Spleen (tissue), 11 donors: ENCODE measurements around the gene TMEM131. TPM values are rescaled to one million over a fixed set of nuclear protein-coding genes. Genes with fewer than 3 reads are reported as not detected.
"Not testable (repeated sequence)": the region's sequence is repeated elsewhere in the genome, so short reads cannot be mapped to it uniquely, and the experiment has no call there.

Experiments used
- DNase-seq: peaks from one replicate; pipeline ENCODE4 v3.0.0-alpha.2; 2020
- H3K27ac ChIP-seq, 8 donors: fragments of 200-600 bp; sonication (generic) in 7 of 8; 1 replicate in 4 of 8; 2 replicates in 4 of 8; pipeline versions ENCODE4 v1.5.0 to v1.8.0; 2016 to 2021; ENCODE audit warnings: inconsistent platforms in 4 of 8, mild to moderate bottlenecking in 4 of 8, moderate library complexity in 1 of 8
- H3K27me3 ChIP-seq, 7 donors: fragments of 200-600 bp; sonication (generic) in 6 of 7; replicated peaks in 1 of 7; 1 replicate in 4 of 7; 2 replicates in 3 of 7; pipeline versions ENCODE4 v1.5.0 to v1.8.0; 2016 to 2021; ENCODE audit warnings: inconsistent platforms in 3 of 7, mild to moderate bottlenecking in 1 of 7
- H3K36me3 ChIP-seq, 6 donors: fragments of 200-600 bp; sonication (generic) in 5 of 6; 1 replicate in 4 of 6; 2 replicates in 2 of 6; pipeline versions ENCODE4 v1.5.0 to v1.8.0; 2016 to 2021; ENCODE audit warnings: inconsistent platforms in 2 of 6
- H3K4me1 ChIP-seq, 6 donors: fragments of 200-600 bp; sonication (generic) in 5 of 6; 1 replicate in 3 of 6; 2 replicates in 3 of 6; pipeline versions ENCODE4 v1.5.0 to v1.8.0; 2016 to 2021; ENCODE audit warnings: inconsistent platforms in 3 of 6
- H3K4me3 ChIP-seq, 8 donors: fragments of 200-600 bp; sonication (generic) in 7 of 8; 1 replicate in 4 of 8; 2 replicates in 4 of 8; pipeline versions ENCODE4 v1.5.0 to v1.8.0; 2016 to 2021; ENCODE audit warnings: inconsistent platforms in 4 of 8, mild to moderate bottlenecking in 4 of 8, moderate library complexity in 2 of 8
- H3K9me3 ChIP-seq, 8 donors: fragments of 200-600 bp; sonication (generic) in 7 of 8; 1 replicate in 4 of 8; 2 replicates in 4 of 8; pipeline versions ENCODE4 v1.5.0 to v1.8.0; 2016 to 2021; ENCODE audit warnings: inconsistent platforms in 4 of 8
- POLR2A ChIP-seq, 3 donors: fragments of 450-650 bp; IDR thresholded peaks; one replicate each; pipeline ENCODE4 v1.5.1; 2017; ENCODE audit warnings: antibody characterized with exemption in 3 of 3, mild to moderate bottlenecking in 1 of 3
- POLR2AphosphoS5 ChIP-seq, 3 donors: sonication (generic); formaldehyde crosslinking; IDR thresholded peaks; one replicate each; pipeline ENCODE4 v1.5.1; 2017; ENCODE audit warnings: antibody characterized with exemption in 3 of 3
- WGBS, 5 donors: extraction: QIAGEN DNeasy Blood & Tissue Kit in 3 of 5; methylation state at CpG; one replicate each; pipeline versions ENCODE4 v1.1.5 to v1.1.7; 2013 to 2018; 5-methylcytosine and 5-hydroxymethylcytosine counted together
- intact Hi-C: fragments of 100-400 bp; cut with DNase I; formaldehyde crosslinking; loops from one replicate; pipeline ENCODE4 v1.15.0; 2023; ENCODE audit warnings: low total_unique reads
- polyA plus RNA-seq, 3 donors: library from polyadenylated mRNA; stranded (reverse); fragments of 200-250 nt; gene quantifications; one replicate each; pipeline ENCODE4 v1.2.1, GENCODE V29; 2013
- total RNA-seq, 7 donors: library from RNA; depleted of rRNA in 3 of 7; stranded (reverse); fragments of >200 nt in 3 of 7; fragmentation: NEBNext Ultra II Directional in 4 of 7; extraction: Animal tissue kit (Norgen Biotek cat#: 25700) in 4 of 7; gene quantifications; one replicate each; pipeline versions ENCODE4 v1.1.0 to v1.2.1, GENCODE V29; 2016 to 2021
- TF ChIP-seq, protein P1 (sequence below), 11 experiments: fragments of 200-600 bp in 7 of 11; fragments of 450-650 bp in 4 of 11; sonication (generic) in 4 of 11; IDR thresholded peaks in 8 of 11; conservative IDR thresholded peaks in 3 of 11; 1 replicate in 7 of 11; 2 replicates in 4 of 11; pipeline versions ENCODE4 v1.4.0 to v1.8.0; 2016 to 2021; ENCODE audit warnings: antibody characterized with exemption in 11 of 11, inconsistent platforms in 4 of 11, mild to moderate bottlenecking in 1 of 11
- donor health status: healthy with polysubstance abuse.
- donor health status: DM: no; HTN: no; CAD: no; lungs with moderate emphysema.
- donor health status: DM: no; HTN: no; CAD: no.
- donor health status: Bipolar disorder and iron deficiency.
- donor health status: healthy.
- donor health status: DM: no; HTN: no; CAD: no.
- donor health status: DM: yes; HTN: yes; CAD: no.

Gene TMEM131
- total and polyA plus RNA-seq, 10 donors: 9.2 to 74.0 (median 61.6) TPM

DNA sequence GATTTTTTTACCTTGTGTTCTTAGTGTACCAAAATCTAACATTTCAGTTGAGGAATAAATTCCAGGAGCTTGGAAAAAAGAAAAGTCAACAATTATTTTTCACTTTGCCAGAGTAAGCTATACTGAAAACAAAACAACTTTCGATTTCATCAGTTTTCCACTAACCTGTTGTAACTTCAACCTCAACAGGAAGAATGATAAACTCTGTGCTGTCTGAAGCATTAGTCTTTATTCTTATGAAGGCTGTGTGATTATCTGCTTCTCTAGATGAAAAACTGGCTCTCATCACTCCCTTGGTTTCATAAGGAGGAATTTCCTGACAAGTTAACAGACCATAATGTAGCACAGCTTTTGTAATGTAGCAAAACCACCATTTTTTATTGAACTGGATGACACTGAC, 161.1 kb downstream of the TMEM131 start:
- intact Hi-C loops: no loop called here
- peaks cover 0 to 85% (median 13%) of the 10 kb centered on the region in 6 donors for H3K36me3 ChIP-seq
- WGBS, 5 donors: 29 to 67% (median 57%) methylated on average over 1 of the region's 1 CpG
- no peaks in the 10 kb centered on the region for H3K27me3 ChIP-seq
- H3K4me3 ChIP-seq: no peak overlapping the region
- peaks cover 0 to 18% (median 0%) of the 10 kb centered on the region in 6 donors for H3K4me1 ChIP-seq
- no peak for DNase-seq
- no peaks in the 10 kb centered on the region for H3K9me3 ChIP-seq
- TF ChIP-seq POLR2A (IDR thresholded peaks at IDR 0.05): no peak
- no peak for TF ChIP-seq POLR2AphosphoS5 (IDR thresholded peaks at IDR 0.05)
- H3K27ac ChIP-seq: peak overlapping the region in 5 of 8 donors; percentile 31 to 67 (median 43)

DNA sequence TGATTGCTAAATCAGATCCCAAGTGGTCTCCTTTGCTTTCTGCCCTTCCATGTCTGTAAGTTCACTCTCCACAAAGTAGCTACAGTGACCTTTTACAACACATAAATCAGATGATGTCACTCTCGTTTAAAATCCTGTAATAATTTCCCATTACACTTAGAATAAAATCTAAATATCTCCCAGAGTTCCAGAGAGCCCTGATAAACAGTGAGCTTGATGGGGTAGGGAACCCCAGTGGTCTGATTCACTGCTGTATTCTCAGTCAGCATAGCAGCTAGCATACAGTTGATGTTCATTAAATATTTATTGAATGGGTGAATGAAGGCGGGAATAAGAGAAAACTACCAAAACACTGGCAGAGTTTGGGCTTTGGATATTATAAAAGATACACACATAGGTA, 164.6 kb downstream of the TMEM131 start:
- 75 to 91% (median 82%) methylated on average over 2 of the region's 2 CpGs for WGBS, 5 donors
- H3K27ac ChIP-seq: no peak overlapping the region
- intact Hi-C loops: no loop called here
- no peak for DNase-seq
- H3K9me3 ChIP-seq: no peaks in the 10 kb centered on the region
- no peak overlapping the region for H3K4me3 ChIP-seq
- TF ChIP-seq, protein P1, sequence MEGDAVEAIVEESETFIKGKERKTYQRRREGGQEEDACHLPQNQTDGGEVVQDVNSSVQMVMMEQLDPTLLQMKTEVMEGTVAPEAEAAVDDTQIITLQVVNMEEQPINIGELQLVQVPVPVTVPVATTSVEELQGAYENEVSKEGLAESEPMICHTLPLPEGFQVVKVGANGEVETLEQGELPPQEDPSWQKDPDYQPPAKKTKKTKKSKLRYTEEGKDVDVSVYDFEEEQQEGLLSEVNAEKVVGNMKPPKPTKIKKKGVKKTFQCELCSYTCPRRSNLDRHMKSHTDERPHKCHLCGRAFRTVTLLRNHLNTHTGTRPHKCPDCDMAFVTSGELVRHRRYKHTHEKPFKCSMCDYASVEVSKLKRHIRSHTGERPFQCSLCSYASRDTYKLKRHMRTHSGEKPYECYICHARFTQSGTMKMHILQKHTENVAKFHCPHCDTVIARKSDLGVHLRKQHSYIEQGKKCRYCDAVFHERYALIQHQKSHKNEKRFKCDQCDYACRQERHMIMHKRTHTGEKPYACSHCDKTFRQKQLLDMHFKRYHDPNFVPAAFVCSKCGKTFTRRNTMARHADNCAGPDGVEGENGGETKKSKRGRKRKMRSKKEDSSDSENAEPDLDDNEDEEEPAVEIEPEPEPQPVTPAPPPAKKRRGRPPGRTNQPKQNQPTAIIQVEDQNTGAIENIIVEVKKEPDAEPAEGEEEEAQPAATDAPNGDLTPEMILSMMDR (IDR thresholded peaks at IDR 0.05 in 8 of 11, conservative IDR thresholded peaks at IDR 0.05 in 3 of 11): no peak
- TF ChIP-seq POLR2A (IDR thresholded peaks at IDR 0.05): no peak
- TF ChIP-seq POLR2AphosphoS5 (IDR thresholded peaks at IDR 0.05): no peak
- H3K4me1 ChIP-seq: peaks cover 0 to 29% (median 7%) of the 10 kb centered on the region in 6 donors
- H3K27me3 ChIP-seq: no peaks in the 10 kb centered on the region
- peaks cover 0 to 68% (median 10%) of the 10 kb centered on the region in 6 donors for H3K36me3 ChIP-seq

DNA sequence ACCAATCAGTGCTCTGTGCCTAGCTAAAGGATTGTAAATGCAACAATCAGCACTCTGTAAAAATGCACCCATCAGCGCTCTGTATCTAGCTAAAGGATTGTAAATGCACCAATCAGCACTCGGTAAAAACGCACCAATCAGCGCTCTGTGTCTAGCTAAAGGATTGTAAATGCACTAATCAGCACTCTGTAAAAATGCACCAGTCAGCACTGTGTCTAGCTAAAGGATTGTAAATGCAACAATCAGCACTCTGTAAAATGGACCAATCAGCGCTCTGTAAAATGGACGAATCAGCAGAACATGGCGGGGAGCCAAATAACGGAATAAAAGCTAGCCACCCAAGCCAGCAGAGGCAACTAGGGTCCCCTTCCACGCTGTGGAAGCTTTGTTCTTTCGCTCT, 166.5 kb downstream of the TMEM131 start:
- peaks cover 0 to 65% (median 8%) of the 10 kb centered on the region in 6 donors for H3K36me3 ChIP-seq
- H3K9me3 ChIP-seq, H3K27me3 ChIP-seq, H3K27ac ChIP-seq, DNase-seq, H3K4me3 ChIP-seq, intact Hi-C loops: not testable (repeated sequence)
- peaks cover 0 to 17% (median 8%) of the 10 kb centered on the region in 6 donors for H3K4me1 ChIP-seq
- WGBS, 5 donors: 93 to 98% (median 95%) methylated on average over 10 of the region's 10 CpGs

DNA sequence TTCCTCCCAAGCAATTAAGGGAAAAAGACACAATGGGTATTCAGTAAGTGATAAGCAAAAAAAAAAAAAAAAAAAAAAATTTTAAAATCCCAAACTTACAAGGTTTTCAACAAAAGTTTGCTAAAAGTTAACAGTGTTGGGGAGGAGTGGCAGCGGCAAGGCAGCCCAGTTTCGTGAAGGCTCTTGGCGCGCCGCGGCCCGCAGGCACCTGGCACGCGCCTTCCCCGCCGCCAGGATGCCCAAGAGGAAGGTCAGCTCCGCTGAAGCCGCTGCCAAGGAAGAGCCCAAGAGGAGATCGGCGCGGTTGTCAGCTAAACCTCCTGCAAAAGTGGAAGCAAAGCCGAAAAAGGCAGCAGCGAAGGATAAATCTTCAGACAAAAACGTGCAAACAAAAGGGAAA, 168.7 kb downstream of the TMEM131 start:
- Histone ChIP-seq H3K36me3 (peaks cover 0 to 69% (median 8%) of the 10 kb centered on the region in 6 donors), H3K27ac (peak overlapping the region in 4 of 8 donors; percentile 26 to 62 (median 36)), H3K4me1 (peaks cover 0 to 13% (median 8%) of the 10 kb centered on the region in 6 donors)
- H3K4me3 ChIP-seq, DNase-seq, H3K9me3 ChIP-seq, H3K27me3 ChIP-seq, intact Hi-C loops: not testable (repeated sequence)
- 96 to 97% (median 96%) methylated on average over 19 of the region's 19 CpGs for WGBS, 5 donors
- TF ChIP-seq POLR2AphosphoS5 (IDR thresholded peaks at IDR 0.05): peak in 2 of 3 donors; percentile 8 to 33

DNA sequence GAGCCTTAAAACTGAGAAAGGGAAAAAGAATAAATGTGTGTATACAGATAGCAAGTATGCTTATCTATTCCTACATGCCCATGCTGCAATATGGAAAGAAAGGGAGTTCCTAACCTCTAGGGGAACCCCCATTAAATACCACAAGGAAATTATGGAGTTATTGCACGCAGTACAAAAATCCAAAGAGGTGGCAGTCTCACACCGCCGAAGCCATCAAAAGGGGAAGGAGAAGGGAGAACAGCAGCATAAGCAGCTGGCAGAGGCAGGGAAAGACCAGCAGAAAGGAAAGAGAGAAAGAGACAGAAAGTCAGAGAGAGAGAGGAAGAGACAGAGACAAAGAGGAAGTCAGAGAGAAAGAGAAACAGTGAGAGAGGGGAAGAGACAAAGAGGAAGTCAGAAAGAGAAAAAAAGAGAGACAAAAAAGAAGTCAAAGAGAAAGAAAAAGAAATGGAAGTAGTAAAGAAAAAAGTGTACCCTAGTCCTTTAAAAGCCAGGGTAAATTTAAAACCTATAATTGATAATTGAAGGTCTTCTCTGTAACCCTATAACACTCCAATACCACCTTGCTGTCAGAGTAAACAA, 169.4 kb downstream of the TMEM131 start:
- intact Hi-C loops, H3K4me3 ChIP-seq, DNase-seq, H3K9me3 ChIP-seq, H3K27me3 ChIP-seq: not testable (repeated sequence)
- WGBS, 5 donors: 32 to 48% (median 40%) methylated on average over 3 of the region's 3 CpGs
- Histone ChIP-seq H3K27ac (peak overlapping the region in 4 of 8 donors; percentile 26 to 62 (median 36)), H3K36me3 (peaks cover 0 to 69% (median 8%) of the 10 kb centered on the region in 6 donors), H3K4me1 (peaks cover 0 to 13% (median 8%) of the 10 kb centered on the region in 6 donors)
- TF ChIP-seq, protein P1 (IDR thresholded peaks at IDR 0.05 in 8 of 11, conservative IDR thresholded peaks at IDR 0.05 in 3 of 11): peak in 2 of 11 experiments; percentile 6 to 7

DNA sequence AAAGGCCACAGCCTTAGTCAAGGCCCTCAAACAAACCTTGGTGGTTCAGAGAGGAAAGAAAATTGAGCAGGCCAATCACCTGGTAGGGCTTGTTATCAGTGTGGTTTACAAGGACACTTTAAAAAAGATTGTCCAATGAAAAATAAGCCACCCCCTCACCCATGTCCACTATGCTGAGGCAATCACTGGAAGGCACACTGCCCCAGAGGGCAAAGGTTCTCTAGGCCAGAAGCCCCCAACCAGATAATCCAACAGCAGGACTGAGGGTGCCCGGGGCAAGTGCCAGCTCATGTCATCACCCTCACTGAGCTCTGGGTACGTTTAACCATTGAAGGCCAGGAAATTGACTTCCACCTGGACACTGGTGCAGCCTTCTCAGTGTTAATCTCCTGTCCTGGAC, 171.7 kb downstream of the TMEM131 start:
- DNase-seq, H3K4me3 ChIP-seq, H3K9me3 ChIP-seq, intact Hi-C loops, H3K27ac ChIP-seq, H3K27me3 ChIP-seq: not testable (repeated sequence)
- Histone ChIP-seq H3K36me3 (peaks cover 0 to 71% (median 14%) of the 10 kb centered on the region in 6 donors), H3K4me1 (peaks cover 0 to 13% (median 8%) of the 10 kb centered on the region in 6 donors)
- WGBS, 5 donors: 84 to 92% (median 87%) methylated on average over 2 of the region's 2 CpGs

DNA sequence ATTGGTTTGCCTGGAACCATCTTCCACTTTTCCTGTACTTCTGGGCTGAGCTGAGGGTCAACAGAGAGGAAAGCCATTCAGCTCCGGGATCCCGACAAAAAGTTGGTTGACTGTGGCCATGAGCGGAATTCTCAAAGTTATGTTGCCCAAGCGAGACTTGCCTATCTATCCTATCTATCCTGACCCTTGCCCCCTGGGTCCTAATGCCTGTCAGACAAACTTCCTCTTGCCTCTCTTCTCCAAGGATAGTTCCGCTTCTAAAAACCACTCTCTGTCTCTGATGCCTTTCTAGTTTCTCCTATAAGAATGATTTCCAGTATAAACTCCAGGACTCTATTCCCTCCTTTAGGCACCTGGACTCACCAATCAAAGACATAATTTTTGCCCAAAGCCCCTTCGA, 173.9 kb downstream of the TMEM131 start:
- 91 to 98% (median 97%) methylated on average over 6 of the region's 6 CpGs for WGBS, 5 donors
- H3K36me3 ChIP-seq: peaks cover 0 to 86% (median 21%) of the 10 kb centered on the region in 6 donors
- H3K4me1 ChIP-seq, H3K27me3 ChIP-seq, H3K4me3 ChIP-seq, H3K27ac ChIP-seq, H3K9me3 ChIP-seq, DNase-seq, intact Hi-C loops: not testable (repeated sequence)
